Body of pancreas (tissue), 4 donors: ENCODE measurements around the gene ZBTB17. TPM values are rescaled to one million over a fixed set of nuclear protein-coding genes. Genes with fewer than 3 reads are reported as not detected.

Source experiments
- ATAC-seq: fragments of 150-250 bp; one replicate; pipeline ENCODE4 v1.9.1; 2016
- DNase-seq, 4 donors: peaks; one replicate each; pipeline ENCODE4 v3.0.0-alpha.2; 2019
- H3K27ac ChIP-seq, 4 donors: fragments of 200-600 bp; sonication (generic); 1 replicate in 3 of 4; 2 replicates in 1 of 4; pipeline versions ENCODE4 v1.5.1 to v1.6.1; 2016 to 2019; ENCODE audit warnings: mild to moderate bottlenecking in 1 of 4, mixed read lengths in 1 of 4, moderate library complexity in 1 of 4
- H3K27me3 ChIP-seq, 2 donors: fragments of 200-600 bp; sonication (generic); one replicate each; pipeline ENCODE4 v1.6.0; 2016; ENCODE audit warnings: mild to moderate bottlenecking in 1 of 2
- H3K36me3 ChIP-seq, 2 donors: fragments of 200-600 bp; sonication (generic); replicated peaks in 1 of 2; 2 replicates each; pipeline ENCODE4 v1.5.1; 2016; ENCODE audit warnings: low read depth in 2 of 2; ENCODE audit not compliant: insufficient read depth in 1 of 2
- H3K4me1 ChIP-seq: fragments of 200-600 bp; sonication (generic); one replicate; pipeline ENCODE4 v1.6.0; 2016
- H3K4me3 ChIP-seq, 2 donors: fragments of 200-600 bp; sonication (generic); 1 replicate in 1 of 2; 2 replicates in 1 of 2; pipeline ENCODE4 v1.5.1; 2016 to 2019
- H3K9me3 ChIP-seq, 3 donors: fragments of 200-600 bp; sonication (generic); 1 replicate in 2 of 3; 2 replicates in 1 of 3; pipeline ENCODE4 v1.5.1; 2016
- POLR2A ChIP-seq, 3 donors: fragments of 450-650 bp; IDR thresholded peaks; one replicate each; pipeline ENCODE4 v1.6.1; 2016; ENCODE audit warnings: antibody characterized with exemption in 3 of 3, mild to moderate bottlenecking in 2 of 3
- WGBS, 2 donors: methylation state at CpG; one replicate each; pipeline ENCODE4 v1.1.5; 2017; 5-methylcytosine and 5-hydroxymethylcytosine counted together
- intact Hi-C: fragments of 100-400 bp; cut with DNase I; formaldehyde crosslinking; loops from one replicate; pipeline ENCODE4 v1.15.1; 2023
- total RNA-seq, 2 donors: library from RNA; depleted of rRNA; stranded (reverse); fragments of >200 nt; gene quantifications; one replicate each; pipeline ENCODE4 v1.1.0, GENCODE V29; 2016
- TF ChIP-seq, protein P1 (sequence below), 7 experiments: fragments of 450-650 bp in 4 of 7; fragments of 200-600 bp in 3 of 7; sonication (generic) in 3 of 7; IDR thresholded peaks; one replicate each; pipeline ENCODE4 v1.5.1; 2016 to 2019; ENCODE audit warnings: antibody characterized with exemption in 7 of 7

ZBTB17 gene
- total RNA-seq, 2 donors from 2014 or later, result 28.8 to 73.2 TPM

DNA sequence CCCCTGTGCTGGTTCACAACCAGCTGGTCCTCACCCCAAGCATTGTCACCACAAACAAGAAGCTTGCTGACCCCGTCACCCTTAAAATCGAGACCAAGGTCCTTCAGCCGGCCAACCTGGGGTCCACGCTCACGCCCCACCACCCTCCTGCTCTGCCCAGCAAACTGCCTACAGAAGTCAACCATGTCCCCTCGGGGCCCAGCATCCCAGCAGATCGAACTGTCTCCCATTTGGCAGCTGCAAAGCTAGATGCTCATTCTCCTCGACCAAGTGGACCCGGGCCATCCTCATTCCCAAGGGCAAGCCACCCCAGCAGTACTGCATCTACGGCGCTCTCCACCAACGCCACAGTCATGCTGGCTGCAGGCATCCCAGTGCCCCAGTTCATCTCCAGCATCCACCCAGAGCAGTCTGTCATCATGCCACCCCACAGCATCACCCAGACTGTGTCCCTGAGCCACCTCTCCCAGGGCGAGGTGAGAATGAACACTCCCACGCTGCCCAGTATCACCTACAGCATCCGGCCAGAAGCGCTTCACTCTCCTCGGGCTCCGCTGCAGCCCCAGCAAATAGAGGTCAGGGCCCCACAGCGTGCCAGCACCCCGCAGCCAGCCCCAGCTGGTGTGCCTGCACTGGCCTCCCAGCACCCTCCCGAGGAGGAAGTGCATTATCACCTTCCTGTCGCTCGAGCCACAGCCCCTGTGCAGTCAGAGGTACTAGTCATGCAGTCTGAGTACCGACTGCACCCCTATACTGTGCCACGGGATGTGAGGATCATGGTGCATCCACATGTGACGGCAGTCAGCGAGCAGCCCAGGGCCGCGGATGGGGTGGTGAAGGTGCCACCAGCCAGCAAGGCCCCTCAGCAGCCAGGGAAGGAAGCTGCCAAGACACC, 40.6 kb downstream of the ZBTB17 start:
- Histone ChIP-seq H3K36me3 (peaks cover 11 to 40% of the 10 kb centered on the region in 2 donors), H3K9me3 (no peaks in the 10 kb centered on the region), H3K27me3 (no peaks in the 10 kb centered on the region), H3K4me3 (no peak overlapping the region), H3K27ac (no peak overlapping the region), H3K4me1 (peaks cover 15% of the 10 kb centered on the region)
- intact Hi-C loops, result no loop called here
- no peak for ATAC-seq
- no peak for TF ChIP-seq POLR2A (IDR thresholded peaks at IDR 0.05)
- TF ChIP-seq, protein P1, sequence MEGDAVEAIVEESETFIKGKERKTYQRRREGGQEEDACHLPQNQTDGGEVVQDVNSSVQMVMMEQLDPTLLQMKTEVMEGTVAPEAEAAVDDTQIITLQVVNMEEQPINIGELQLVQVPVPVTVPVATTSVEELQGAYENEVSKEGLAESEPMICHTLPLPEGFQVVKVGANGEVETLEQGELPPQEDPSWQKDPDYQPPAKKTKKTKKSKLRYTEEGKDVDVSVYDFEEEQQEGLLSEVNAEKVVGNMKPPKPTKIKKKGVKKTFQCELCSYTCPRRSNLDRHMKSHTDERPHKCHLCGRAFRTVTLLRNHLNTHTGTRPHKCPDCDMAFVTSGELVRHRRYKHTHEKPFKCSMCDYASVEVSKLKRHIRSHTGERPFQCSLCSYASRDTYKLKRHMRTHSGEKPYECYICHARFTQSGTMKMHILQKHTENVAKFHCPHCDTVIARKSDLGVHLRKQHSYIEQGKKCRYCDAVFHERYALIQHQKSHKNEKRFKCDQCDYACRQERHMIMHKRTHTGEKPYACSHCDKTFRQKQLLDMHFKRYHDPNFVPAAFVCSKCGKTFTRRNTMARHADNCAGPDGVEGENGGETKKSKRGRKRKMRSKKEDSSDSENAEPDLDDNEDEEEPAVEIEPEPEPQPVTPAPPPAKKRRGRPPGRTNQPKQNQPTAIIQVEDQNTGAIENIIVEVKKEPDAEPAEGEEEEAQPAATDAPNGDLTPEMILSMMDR (IDR thresholded peaks at IDR 0.05), result no peak
- WGBS, 2 donors, result 91 to 94% methylated on average over 9 to 27 of the region's 29 CpGs
- DNase-seq, result no peak

DNA sequence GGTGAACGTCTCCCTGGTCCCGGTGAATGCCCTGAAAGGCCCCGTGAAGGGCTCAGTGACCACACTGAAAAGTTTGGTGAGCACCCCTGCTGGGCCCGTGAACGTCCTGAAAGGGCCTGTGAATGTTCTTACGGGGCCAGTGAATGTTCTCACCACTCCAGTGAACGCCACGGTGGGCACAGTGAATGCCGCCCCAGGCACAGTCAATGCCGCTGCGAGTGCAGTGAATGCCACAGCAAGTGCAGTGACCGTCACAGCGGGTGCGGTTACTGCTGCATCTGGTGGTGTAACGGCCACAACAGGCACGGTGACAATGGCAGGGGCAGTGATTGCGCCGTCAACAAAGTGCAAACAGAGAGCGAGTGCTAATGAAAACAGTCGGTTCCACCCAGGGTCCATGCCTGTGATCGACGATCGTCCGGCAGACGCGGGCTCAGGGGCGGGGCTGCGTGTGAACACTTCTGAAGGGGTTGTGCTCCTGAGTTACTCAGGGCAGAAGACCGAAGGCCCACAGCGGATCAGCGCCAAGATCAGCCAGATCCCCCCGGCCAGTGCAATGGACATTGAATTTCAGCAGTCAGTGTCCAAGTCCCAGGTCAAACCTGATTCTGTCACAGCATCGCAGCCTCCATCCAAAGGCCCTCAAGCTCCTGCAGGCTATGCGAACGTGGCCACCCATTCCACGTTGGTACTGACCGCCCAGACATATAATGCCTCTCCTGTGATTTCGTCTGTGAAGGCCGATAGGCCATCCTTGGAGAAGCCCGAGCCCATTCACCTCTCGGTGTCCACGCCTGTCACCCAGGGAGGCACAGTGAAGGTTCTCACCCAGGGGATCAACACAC, 41.5 kb downstream of the ZBTB17 start:
- H3K9me3 ChIP-seq, result no peaks in the 10 kb centered on the region
- intact Hi-C loops, result no loop called here
- TF ChIP-seq, protein P1 (IDR thresholded peaks at IDR 0.05), result no peak
- TF ChIP-seq POLR2A (IDR thresholded peaks at IDR 0.05), result no peak
- H3K27me3 ChIP-seq, result no peaks in the 10 kb centered on the region
- peaks cover 11 to 45% of the 10 kb centered on the region in 2 donors for H3K36me3 ChIP-seq
- WGBS, 2 donors, result 92% methylated on average over 30 to 41 of the region's 42 CpGs
- H3K27ac ChIP-seq, result no peak overlapping the region
- no peak overlapping the region for H3K4me3 ChIP-seq
- H3K4me1 ChIP-seq, result peaks cover 10% of the 10 kb centered on the region
- ATAC-seq, result no peak
- no peak for DNase-seq

DNA sequence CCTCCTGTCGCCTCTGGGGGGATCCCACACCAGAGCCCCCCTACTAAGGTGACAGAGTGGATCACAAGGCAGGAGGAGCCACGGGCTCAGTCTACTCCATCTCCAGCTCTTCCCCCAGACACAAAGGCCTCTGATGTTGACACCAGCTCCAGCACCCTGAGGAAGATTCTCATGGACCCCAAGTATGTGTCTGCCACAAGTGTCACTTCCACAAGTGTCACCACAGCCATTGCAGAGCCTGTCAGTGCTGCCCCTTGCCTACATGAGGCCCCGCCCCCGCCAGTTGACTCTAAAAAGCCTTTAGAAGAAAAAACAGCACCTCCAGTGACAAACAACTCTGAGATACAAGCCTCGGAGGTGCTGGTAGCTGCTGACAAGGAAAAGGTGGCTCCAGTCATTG, 42.2 kb downstream of the ZBTB17 start:
- TF ChIP-seq POLR2A (IDR thresholded peaks at IDR 0.05), result no peak
- TF ChIP-seq, protein P1 (IDR thresholded peaks at IDR 0.05), result no peak
- ATAC-seq (no peak), DNase-seq (no peak)
- no peak overlapping the region for H3K4me3 ChIP-seq
- no peak overlapping the region for H3K27ac ChIP-seq
- no peaks in the 10 kb centered on the region for H3K9me3 ChIP-seq
- H3K4me1 ChIP-seq, result peaks cover 9% of the 10 kb centered on the region
- WGBS, 2 donors, result 67 to 94% methylated on average over 4 to 5 of the region's 5 CpGs
- intact Hi-C loops, result no loop called here
- peaks cover 11 to 50% of the 10 kb centered on the region in 2 donors for H3K36me3 ChIP-seq
- H3K27me3 ChIP-seq, result no peaks in the 10 kb centered on the region

DNA sequence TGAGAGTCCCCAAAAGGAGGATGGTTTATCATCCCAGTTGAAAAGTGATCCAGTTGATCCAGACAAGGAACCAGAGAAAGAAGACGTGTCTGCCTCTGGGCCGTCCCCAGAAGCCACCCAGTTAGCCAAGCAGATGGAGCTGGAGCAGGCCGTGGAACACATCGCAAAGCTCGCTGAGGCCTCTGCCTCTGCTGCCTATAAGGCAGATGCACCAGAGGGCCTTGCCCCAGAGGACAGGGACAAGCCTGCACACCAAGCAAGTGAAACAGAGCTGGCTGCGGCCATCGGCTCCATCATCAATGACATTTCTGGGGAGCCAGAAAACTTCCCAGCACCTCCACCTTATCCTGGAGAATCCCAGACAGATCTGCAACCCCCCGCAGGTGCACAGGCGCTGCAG, 43.3 kb downstream of the ZBTB17 start:
- Histone ChIP-seq H3K9me3 (no peaks in the 10 kb centered on the region), H3K4me3 (no peak overlapping the region), H3K36me3 (peaks cover 11 to 57% of the 10 kb centered on the region in 2 donors), H3K27ac (no peak overlapping the region), H3K27me3 (no peaks in the 10 kb centered on the region), H3K4me1 (peaks cover 6% of the 10 kb centered on the region)
- WGBS, 2 donors, result 96 to 100% methylated on average over 4 to 9 of the region's 9 CpGs
- DNase-seq (no peak), ATAC-seq (no peak)
- TF ChIP-seq, protein P1 (IDR thresholded peaks at IDR 0.05), result no peak
- TF ChIP-seq POLR2A (IDR thresholded peaks at IDR 0.05), result no peak
- intact Hi-C loops, result no loop called here
